ENCODE results near the gene CDC42BPB.

Gene CDC42BPB, protein sequence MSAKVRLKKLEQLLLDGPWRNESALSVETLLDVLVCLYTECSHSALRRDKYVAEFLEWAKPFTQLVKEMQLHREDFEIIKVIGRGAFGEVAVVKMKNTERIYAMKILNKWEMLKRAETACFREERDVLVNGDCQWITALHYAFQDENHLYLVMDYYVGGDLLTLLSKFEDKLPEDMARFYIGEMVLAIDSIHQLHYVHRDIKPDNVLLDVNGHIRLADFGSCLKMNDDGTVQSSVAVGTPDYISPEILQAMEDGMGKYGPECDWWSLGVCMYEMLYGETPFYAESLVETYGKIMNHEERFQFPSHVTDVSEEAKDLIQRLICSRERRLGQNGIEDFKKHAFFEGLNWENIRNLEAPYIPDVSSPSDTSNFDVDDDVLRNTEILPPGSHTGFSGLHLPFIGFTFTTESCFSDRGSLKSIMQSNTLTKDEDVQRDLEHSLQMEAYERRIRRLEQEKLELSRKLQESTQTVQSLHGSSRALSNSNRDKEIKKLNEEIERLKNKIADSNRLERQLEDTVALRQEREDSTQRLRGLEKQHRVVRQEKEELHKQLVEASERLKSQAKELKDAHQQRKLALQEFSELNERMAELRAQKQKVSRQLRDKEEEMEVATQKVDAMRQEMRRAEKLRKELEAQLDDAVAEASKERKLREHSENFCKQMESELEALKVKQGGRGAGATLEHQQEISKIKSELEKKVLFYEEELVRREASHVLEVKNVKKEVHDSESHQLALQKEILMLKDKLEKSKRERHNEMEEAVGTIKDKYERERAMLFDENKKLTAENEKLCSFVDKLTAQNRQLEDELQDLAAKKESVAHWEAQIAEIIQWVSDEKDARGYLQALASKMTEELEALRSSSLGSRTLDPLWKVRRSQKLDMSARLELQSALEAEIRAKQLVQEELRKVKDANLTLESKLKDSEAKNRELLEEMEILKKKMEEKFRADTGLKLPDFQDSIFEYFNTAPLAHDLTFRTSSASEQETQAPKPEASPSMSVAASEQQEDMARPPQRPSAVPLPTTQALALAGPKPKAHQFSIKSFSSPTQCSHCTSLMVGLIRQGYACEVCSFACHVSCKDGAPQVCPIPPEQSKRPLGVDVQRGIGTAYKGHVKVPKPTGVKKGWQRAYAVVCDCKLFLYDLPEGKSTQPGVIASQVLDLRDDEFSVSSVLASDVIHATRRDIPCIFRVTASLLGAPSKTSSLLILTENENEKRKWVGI (N-terminal part only)

DNA sequence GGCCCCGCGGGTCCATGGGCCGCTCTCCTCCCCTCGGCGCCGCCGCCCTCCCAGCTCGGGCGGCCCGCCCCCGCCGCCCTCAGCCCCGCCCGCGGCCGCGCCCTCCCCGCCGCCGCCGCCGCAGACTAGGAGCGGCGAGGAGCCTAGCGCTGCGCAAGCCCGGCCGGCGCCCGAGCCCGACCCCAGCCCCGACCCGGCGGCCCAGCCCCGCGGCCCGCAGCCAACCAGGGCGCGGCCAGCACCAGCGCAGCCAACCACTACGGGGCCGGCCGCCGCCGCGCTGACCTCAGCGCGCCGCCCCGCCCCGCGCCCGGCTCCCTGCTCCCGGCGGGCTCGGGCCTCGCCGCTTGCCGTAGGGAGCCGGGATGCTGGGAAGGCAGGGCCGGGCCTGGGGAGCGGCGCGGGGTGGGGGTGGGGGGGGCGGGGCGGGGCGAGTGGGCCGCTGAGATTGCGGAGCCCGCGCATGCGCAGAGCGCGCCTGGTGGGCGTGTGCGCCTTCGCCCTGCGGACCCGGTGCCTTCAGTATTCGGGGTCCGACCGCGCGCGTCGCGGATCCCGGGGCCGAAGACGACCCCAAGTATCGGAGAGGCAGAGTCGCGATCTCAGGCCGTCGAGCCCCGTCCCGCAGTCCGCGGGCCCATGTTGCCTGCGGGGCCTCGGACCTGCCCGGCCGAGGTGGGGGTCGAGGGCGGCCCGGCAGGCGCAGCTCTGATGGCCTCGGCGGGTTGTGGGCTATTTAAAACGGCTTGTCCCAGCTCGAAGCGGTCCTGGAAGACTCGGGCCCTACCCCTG, at the start of gene CDC42BPB:
Gene CDC42BPB (minus strand): TSS at position 178 of the 792 bp plus-strand sequence. CDS start 376 bp downstream, outside the sequence.
- peak; percentile 93 for DNase-seq

DNA sequence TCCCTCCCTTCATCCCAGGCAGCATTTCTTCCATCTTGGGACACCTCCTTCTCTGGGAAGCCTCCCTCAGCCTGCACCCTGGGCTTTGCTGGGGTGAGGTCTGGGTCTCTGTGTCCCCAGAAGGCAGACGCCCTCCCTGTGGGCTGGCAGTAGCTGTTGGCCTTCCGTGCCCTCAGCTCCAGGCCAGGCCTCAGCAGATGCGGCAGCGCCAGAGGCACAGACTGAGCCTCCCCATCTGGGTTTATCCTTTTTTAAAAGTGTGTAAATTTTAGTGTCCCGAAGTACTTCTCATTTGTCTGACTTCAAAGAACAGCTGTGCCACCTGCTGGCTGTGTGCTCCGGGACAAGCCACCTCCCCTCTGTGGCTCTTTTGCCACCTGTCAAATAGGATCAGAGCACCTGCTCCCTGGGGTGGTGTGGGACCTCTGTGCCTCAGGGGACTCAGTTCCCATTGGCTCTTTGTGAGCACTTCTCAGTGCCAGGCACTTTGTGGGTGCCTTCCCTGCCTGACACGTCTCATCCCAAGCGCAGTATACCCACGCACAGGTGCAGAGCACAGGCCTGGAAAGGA, 48.3 kb upstream of the CDC42BPB start:
- no peak for DNase-seq

GRCh38 chr14:103104654-103105452, 47.5 kb upstream of the CDC42BPB start:
- DNase-seq, result peak; percentile 35

DNA sequence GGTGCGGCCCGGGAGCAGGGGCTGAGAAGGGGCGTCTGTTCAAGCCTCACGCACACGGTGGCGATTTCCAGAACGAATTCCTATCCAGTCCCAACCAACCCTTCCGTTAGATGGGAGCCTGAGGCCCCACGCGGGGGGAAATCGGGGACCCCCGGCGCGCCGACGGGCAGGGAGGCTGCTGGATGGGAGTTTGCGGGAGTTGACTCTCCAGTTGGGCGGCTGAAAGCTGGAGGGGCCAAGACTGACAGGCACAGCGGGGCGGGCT, 47.0 kb upstream of the CDC42BPB start:
- DNase-seq, result no peak

GRCh38 chr14:103103461-103104388, 46.4 kb upstream of the CDC42BPB start:
- no peak for DNase-seq

DNA sequence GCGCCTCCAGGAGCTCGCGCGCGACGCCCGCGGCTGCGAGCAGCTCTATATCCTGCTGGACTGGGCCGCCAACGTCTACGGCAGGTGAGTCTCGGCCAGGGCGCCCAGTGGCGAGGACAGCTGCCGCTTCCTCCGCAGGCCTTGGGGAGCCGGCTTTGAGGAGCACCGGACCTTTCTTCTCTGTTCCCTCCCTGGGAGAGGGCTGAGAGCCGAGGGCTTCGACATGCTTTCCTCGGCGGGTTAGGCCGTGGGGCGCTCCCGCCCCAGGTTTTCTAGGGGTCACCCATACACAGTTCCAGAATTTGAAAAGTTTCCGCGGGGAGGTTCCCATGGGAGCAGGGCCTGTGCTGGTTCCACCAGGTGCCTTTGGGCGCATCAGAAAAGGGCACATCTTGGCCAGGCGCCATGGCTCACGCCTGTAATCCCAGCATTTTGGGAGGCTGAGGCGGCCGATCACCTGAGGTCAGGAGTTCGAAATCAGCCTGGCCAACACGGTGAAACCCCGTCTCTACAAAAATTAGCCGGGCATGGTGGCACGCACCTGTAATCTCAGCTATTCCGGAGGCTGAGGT, 45.4 kb upstream of the CDC42BPB start:
- DNase-seq, result no peak

DNA sequence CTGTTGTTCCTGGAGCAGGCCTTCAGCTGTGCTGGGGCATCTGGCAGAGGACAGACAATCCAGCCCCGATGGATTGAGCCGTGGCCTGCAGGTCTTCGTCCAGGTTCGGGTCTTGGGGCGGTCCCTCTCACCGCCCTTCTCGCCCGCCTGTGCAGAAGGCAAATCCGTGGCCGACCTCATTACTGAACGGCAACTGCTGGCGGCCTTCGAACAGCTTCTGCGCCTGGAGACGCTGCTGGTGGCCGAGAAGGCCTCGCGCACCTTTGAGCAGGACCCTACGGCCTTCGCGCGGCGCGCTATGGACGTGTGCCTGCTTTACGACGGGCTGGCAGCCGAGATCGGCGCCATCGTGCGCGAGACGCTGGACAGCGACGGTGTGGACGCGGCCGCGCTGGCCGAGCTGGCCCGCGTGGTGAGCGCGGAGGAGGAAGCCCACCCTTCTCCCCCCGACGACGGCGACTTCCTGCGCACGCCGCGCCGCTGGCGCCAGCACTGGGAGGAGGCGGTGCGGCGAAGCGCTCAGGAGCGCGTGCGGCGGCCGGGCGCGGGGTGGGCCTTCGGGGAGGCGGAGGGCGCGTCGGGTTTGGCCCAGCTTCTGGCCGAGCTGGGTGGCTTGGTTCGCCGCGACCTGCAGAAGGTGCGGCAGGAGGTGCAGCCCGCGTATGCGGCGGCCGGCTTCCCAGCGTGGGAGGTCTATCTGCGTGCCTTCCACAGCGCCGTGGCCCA, 44.8 kb upstream of the CDC42BPB start:
- DNase-seq, result no peak

GRCh38 chr14:103101257-103101962, 44.1 kb upstream of the CDC42BPB start:
- no peak for DNase-seq

- no peak for DNase-seq
These were observed 43.2 kb upstream of the CDC42BPB start for GRCh38 chr14:103100281-103101121.

DNA sequence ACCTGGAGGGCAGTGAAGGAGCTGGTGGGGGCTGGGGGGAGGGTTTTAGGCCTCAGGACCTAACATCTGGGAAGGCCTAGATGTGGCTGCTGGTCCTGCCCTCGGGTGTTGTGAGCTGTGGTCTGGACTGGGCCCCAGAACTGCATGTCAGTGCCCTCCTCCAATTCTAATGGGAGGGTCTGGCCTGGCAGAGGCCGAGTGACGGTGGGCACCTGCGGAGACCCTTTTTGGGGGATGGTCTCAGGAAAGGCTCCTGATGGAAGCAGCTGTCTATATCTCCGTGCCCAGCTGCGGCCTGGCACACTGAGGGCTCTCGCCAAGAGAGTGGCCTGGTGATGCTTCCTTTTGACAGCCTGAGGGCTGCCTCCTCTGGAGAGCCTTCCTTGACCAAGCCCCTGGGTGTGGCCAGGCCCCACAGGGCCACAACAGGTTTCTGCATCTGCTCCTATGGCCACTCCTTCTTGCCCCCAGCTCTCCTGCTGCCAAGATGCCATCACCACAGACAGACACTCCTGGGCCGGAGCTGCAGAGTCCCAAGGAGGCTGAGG, 42.5 kb upstream of the CDC42BPB start:
- no peak for DNase-seq

DNA sequence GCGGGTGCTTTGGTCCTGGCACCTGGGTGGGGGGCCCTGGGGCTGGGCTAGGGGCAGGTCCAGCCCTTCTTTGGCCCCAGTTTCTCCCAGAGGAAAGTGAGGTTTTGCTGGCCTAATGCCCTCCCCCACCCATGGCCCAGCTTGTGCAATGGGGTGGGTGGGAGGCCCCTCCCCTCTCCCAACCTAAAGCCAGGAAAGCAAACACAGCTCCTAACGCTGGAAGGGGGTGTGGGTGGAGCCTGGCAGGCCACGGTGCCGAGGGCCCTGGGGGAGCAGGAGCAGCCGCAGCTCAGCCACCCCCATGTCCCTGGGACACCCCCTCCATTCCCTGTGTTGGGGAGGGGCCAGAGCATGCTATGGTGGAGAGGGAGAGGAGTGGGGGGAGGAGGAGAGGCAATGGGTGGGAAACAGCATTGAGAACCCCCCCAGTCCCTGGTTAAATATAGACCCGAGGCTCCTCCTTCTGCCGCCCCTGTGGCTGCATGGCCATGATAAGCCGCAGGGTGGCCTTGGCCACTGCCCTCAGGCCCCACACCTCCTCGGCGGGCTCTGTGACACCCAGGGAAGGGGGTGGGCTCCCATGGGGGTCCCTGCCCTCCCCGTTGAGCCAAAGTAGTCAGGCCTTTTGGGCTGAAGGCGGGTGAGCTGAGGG, 41.9 kb upstream of the CDC42BPB start:
- no peak for DNase-seq

- DNase-seq, result no peak
These were observed 40.9 kb upstream of the CDC42BPB start for GRCh38 chr14:103097994-103098957.

- no peak for DNase-seq
These were observed 40.1 kb upstream of the CDC42BPB start for GRCh38 chr14:103097244-103097993.

GRCh38 chr14:103096387-103096786, 39.0 kb upstream of the CDC42BPB start:
- DNase-seq, result no peak
